Epidermal melanocyte (primary cell): ENCODE data around the gene MIB1.
"Not testable (repeated sequence)": the region's sequence is repeated elsewhere in the genome, so short reads cannot be mapped to it uniquely, and the experiment has no call there.

ENCODE experiments used
- DNase-seq: peaks from one replicate; pipeline ENCODE4 v3.0.0; 2011; ENCODE audit warnings: low spot score; ENCODE audit not compliant: insufficient read length

MIB1 gene

DNA sequence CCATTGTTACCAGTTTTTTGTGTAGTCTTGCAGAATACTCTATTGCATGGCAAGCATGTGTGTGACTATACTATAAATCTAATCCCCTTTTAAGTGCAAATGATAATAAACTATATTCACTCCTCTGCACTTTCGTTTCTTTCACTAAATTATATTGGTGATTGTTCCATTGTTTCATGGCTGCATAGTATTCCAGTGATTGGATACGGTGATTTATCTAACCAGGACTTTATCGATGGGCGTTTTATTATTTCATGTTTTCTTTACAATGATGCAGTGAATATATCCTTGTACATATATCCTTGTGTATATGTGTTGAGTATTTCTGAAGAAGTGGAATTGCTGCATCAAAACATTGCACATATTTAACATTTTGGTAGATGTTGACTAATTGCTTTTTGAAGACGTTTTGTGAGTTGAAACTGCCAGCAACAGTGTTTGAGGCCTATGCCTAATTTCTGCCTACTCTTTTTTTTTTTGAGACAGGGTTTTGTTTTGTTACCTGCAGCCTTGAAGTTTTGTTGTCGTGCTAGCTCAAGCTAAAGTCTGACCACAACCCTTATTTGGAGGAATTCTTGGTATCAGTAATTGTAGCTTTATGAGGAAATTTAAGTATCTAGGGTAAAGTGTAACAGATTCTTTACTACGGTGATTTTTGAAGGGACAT lies 2.7 kb downstream of the MIB1 start:
- no peak for DNase-seq

DNA sequence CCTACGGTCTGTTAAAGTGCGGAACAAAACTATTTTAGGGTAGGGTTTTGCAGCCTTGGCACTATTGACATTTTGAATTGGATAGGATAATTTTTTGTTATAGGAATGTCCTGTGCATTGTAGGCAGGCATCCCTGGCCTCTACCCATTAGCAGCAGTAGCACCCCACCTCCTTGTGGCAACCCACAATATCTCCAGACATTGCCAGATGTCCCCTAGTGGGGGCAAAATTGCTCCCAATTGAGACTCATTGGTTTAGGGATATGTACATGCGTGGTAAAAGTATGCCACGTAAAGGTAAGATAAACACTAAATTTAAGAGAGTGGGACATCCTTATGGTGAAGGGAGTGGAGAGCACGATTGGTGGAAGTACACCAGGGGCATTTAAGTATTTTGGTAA lies 4.6 kb downstream of the MIB1 start:
- DNase-seq = no peak

DNA sequence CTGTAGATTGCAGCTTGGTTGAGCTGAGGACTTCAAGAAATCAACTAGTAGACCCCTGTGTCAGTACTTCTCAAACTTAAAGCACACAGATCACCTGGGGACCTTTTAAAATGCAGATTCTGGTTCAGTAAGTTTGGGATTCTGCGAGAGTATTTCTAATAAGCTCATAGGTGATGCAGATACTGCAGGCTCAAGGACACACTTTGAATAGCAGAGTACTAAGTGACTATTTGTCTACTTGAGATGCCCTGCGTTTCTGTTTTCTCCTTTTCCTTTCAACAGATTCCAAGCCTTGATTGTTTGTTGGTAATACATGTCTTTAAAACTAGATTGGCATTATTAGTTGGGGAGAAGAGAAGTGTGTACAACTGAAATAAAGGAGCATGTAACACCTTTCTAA lies 6.7 kb downstream of the MIB1 start:
- DNase-seq = no peak

DNA sequence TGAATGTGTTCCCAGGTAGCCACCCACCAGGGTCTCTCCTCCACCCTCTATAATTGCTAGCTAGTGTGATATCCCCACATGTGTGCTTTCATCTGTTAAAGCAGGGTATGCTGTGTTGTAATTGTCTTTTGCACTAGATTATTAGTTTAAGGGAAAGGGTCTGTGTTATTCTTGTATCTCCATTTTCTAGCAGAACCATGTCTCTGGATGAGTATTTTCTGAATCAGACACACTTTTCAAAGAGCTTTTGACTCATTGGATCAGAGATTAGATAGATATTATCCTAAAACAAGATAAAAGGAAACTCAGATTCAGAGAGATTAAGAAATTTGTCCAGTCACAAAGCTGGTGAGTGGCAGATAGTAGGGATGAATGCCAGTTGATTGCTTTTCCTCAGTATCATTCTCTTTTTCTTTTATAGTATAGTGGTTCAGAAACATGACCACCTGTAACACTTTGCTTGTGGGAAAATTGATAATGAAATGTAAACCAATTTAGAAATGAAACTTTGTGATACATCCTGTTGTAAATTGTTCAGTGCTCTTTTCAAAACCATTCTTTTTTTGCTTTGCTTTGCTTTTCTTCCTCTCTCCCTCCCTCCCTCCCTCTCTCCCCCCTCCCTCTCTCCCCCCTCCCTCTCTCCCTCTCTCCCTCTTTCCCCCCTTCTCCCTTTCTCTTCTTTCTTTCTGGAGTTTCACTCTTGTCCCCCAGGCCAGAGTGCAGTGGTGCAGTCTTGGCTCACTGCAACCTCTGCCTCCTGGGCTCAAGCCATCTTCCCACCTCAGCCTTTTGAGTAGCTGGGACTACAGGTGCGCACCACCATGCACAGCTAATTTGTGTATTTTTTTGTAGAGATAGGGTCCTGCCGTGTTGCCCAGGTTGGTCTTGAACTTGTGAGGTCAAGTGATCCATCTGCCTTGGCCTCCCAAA lies 7.4 kb downstream of the MIB1 start:
- no peak for DNase-seq

DNA sequence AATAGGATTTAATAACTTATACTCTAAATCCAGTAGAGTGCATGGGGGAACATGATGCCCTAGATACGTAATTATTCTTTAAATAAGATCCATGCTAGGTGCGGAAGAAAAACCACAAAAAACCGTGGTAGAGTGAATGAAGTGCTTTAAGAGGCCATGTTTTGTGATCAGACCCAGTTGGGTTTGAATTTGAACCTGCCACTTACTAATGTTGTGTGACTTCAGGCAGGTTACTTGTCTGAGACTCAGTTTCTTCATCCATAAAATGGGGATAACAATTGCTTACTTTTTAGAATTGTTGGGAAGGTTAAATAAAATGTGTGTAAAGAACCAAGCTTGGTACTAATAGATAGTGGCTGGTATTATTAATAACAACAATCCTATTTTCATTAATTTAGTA lies 17.2 kb downstream of the MIB1 start:
- DNase-seq = no peak

DNA sequence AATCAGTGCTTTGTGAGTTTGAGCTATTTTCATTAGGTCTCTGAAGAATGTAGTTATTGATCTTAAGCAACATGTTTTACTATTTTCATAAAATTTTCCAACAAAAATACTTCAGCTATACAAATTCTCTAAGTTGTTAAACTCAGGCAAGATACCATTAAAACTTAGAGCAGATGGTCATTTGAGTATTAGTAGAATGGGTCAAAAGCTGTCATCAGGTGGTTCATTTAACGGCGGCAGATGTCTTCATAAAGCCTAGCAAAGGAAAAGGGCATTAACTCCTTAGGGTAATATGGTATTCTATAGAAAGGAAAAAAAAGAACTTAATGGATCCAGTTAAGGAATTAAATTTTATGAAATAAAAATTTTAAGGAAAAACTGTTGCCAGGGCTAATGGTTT lies 19.2 kb downstream of the MIB1 start:
- DNase-seq = no peak

DNA sequence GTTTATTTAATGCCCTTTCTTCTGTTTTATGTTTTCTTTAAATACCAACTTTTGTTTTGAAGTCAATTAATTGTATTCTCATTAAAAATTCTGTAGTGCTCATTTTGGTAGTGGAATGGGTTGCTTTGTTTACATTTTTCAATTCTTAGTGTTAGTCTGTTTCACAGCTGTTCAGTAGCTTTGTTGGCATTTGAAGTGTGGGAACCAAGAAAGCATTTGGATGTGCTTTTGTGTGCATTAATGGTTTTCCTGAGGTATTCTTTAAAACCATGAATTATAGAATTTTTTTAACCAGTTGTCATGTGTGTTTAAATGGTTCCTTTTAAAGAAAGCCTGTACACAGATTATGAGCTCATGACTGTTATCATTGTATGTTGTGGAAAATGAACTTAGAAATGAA lies 19.7 kb downstream of the MIB1 start:
- DNase-seq = no peak

DNA sequence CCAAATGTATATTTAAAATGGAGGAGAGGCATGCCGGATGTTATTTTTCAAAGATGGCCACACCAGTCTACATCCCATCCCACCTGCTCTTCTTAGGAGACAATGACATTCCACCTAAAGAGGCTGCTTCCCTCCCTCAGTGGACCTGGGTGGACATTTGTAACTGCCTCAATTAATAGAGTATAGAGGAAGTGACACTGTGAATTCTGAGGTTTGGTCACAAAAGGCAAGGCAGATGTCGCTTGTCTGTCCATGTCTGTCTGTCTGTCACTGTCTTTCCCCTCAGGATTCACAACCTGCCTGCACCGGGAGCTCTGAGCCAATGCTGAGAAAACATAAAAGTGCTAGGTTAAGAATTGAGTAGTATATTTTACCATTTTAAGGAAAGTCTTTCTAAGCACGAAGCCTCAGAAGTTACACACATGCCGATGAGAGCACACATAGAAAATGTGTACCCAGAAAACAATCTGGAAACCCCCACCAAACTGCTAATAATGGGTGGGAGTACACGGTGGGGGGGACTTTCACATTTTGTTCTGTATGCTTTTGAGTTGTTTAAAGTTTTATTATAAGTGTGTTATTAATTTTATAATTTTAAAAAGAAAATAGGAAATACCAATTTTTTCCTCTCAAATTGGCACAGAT lies 21.0 kb downstream of the MIB1 start:
- no peak for DNase-seq

DNA sequence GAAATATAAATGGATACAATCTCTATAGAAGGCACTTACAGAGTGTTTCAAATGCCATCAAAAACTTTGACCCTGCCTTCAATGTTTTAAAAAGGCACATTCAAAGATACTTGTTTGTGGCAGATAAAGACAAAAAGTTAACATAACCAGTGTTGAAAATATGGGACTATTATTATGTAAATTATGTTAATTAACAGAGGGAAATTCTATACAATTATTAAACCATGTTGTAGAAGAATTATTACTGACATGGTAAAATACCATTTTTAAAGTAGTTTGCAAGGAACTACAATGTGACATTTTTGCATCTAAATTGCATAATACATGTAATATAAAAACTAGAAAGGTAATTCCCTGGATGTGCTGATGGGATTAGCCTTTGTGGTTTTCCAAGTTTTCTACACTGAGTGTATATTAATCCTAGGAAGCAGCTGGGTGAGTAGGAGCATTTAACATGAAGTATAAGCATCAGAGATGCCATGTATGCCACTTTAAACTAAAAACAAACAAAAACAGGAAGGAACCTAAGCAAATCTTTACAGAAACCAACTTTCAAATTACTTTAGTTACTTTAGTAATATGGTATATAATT lies 21.7 kb downstream of the MIB1 start:
- no peak for DNase-seq

DNA sequence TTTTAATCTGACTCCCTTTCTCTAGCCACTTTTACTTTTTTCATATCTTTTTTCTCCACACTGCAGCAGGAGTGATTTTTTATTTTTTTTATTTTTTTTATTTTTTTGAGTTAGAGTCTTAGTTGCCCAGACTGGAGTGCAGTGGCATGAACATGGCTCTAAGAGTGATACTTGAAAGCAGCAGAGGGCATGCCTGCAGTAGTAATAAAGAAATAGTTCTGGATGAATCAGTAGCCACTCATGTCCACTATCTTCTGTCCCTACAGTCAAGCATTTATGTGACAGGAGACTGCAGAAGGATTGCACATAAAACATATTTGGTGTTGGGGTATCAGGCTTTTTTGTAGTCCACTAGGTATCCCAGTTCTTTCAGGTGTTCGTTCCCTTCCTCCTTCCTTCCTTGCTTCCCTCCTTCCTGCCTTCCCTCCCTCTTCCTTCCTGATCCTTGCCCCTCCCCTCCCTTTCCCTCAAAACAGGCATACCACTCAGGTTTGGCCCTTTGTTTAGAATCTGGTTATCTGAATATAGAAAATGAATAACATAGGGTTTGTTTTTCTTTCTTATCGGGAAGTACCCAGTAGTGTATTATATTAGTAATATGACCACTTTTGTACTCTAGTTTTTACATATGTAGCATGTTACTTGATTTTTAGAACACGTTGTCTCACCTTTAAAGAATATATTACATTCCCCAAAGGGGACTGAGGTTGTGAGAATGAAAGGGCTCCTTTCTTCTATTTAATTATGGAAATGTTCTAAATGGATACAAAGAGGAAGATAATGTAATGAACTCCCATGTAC lies 23.5 kb downstream of the MIB1 start:
- DNase-seq = no peak

DNA sequence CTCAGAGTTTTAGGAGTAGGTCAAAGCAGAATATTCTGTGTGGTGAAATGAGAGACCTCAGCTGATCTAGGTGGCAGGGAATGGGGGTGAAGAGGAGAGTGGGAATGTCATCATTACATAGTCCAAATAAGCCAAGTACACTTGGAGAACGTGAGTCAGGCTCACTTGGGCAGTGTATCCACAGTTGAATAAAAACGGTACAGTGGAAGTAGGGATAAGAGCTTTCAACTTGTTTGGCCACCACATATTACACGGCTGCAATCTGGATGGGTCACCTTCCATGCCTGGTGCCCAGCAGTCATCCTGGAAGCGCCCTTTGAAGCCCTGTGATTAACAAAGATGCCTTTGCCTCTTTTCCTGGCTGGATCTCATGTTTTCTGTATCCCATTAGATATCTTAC lies 28.6 kb downstream of the MIB1 start:
- DNase-seq = no peak

DNA sequence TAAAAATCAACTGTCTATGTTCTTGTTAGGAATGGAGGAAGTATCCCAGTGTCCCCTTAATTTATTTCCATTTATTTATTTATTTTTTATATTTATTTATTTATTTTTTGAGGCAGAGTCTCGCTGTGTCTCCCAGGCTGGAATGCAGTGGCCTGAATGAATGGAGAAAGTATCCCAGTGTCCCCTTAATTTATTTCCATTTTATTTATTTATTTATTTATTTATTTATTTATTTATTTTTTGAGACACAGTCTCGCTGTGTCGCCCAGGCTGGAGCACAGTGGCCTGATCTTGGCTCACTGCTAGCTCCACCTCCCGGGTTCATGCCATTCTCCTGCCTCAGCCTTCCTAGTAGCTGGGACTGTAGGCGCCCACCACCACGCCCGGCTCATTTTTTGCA lies 34.1 kb downstream of the MIB1 start:
- no peak for DNase-seq

DNA sequence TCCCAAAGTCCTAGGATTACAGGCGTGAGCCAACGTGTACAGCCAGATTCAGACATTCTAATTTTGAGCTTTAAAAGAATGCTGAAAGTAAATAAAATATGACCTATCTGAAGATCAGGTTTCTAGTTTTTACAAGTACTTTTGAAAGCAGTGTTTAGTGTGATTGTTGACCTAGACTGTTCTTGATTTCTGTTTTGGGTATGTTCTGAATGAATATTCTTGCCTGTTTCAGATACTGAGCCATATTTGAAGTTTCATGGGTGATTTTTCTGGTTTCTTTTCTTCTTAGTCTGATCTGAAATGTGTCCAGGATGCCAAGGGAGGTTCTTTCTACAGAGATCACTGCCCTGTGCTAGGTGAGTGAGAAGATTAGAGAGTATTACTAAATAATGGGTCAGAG lies 37.2 kb downstream of the MIB1 start:
- DNase-seq = no peak

DNA sequence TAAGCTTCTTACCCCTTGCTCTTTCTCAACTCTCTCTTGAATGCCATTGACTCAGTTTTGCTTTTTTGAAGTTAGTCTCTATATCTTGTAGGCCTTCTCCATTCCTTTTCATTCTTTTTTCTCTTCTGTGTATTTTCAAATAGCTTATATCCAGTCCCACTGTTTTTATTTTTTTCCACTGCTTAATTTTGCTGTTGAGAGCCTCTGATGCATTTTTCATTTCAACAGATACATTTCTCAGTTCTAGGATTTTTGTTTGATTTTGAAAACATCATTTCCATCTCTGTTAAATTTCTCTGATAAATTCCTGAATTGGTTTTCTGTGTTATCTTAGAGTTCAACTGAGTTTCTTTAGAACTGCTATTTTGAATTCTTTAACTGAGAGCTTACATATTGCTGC lies 45.9 kb downstream of the MIB1 start:
- no peak for DNase-seq

DNA sequence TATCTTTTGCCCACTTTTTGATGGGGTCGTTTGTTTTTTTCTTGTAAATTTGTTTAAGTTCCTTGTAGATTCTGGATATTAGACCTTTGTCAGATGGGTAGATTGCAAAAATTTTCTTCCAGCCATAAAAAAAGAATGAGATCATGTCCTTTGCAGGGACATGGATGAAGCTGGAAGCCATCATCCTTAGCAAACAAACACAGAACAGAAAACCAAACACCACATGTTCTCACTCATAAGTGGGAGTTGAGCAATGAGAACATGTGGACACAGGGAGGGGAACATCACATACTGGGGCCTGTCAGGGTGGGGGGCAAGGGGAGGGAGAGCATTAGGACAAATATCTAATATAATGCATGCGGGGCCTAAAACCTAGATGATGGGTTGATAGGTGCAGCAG lies 55.5 kb downstream of the MIB1 start:
- DNase-seq = not testable (repeated sequence)

DNA sequence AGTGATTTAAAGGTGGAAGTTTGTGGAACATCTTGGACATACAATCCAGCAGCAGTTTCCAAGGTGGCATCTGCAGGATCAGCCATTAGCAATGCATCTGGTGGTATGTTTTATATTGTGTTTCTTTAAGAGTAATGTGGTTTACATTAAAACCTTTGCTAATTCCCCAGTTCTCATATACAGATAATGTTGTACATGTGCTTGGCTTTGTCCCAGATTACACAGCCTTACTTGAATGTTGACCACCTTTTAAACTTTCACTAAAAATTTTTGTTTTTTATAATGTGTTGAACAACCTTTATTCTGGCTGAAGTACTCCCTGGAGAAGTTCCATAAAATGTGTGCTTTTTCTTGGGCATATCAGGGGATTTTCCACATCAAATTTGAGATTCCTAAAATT lies 57.5 kb downstream of the MIB1 start:
- no peak for DNase-seq

DNA sequence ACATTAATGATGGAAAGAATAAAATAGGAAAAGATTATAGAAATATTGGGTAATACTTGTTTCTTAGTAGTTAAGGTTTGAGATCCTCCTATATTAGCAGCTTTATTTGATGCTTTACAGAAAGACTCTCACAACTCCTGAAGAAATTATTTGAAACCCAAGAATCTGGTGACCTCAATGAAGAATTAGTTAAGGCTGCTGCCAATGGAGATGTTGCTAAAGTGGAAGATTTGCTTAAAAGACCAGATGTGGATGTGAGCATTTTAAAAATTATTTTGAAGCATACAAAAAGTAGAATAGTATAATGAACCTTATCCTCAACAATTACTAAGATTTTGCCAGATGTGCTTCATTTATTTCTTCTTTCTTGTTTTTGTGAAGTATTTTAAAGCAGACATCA lies 59.1 kb downstream of the MIB1 start:
- DNase-seq = no peak

DNA sequence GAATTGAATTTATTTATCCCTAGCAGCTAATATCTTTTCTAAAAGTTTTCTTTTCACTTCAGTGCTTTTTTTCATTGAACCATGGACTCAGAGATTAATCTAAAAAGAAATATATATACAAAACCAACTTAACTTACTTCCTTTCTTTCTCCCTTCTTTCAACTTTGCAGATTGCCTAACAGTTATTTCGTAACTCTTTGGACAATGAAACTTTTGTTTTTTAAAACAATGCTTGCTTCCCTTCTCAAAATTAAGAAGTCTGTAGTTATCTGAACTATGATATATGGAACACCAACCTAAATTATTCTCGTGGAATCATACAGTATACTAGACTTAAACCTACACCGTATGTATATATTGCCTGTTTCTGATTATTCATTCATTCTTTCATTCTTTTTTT lies 62.9 kb downstream of the MIB1 start:
- DNase-seq = no peak

DNA sequence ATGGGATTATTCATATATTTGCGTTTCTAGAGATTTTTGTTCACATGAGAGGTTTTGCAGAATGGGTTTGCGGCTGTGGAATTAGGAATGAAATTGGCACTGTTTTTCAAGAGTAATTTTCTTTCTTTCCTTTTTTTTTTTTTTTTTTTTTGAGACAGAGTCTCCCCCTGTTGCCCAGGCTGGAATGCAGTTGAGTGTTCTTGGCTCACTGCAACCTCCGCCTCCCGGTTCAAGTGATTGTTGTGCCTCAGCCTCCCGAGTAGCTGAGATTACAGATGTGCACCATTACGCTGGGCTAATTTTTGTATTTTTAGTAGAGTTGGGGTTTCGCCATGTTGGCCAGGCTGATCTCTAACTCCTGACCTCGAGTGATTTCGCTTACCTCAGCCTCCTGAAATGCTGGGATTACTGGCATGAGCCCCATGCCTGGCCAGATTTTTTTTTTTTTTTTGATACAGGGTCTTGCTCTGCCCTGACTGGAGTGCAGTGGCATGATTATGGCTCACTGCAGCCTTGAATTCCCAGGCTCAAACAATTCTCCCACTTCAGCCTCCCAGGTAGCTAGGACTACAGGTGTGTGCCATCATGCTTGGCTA lies 65.3 kb downstream of the MIB1 start:
- DNase-seq = no peak

DNA sequence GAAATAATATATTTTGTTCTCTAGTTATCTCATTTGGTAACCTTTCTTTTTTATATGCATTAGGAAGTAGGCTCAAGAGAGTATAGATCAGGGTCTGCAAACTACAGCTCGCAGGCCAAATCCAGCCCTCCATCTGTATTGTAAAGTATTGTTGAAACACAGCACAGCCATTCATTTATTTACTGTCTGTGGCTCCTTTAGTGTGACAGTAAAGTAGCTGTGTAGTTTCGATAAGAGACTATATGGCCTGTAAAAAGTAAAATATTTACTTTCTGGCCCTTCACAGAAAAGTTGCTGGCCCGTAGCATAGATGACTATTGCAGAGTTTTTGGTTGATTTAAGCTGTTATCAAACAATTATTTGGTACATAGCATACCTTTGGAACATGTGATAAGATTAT lies 67.6 kb downstream of the MIB1 start:
- DNase-seq = no peak

DNA sequence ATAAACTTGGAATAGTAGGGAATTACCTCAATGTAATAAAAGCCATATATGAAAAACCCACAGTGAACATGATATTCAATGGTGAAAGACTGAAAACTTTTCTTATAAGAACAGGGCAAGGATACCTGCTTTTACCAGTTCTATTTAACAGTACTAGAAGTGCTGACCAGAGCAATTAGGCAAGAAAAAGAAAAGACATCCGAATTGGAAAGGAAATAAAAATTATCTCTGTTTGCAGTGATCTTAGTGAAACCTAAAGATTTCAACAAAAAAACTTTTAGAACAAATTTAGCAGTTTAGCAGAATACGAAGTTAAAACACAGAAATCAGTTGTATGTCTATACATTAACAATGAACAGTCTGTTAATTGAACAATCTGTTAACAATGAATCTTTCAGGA lies 69.1 kb downstream of the MIB1 start:
- DNase-seq = no peak
